DOHH2 (cell line): ENCODE results near the gene SHLD1.

Experiments
- H3F3A ChIP-seq: fragments of 200-600 bp; sonication (generic), shearing (Covaris generic); 2 replicates; pipeline ENCODE4 v1.6.0; 2016; ENCODE audit warnings: antibody characterized with exemption, mild to moderate bottlenecking; ENCODE audit not compliant: control insufficient read depth, insufficient read depth
- H3K27ac ChIP-seq: fragments of 200-600 bp; sonication (generic); 2 replicates; pipeline ENCODE4 v1.5.1; 2014; ENCODE audit warnings: low read depth, mild to moderate bottlenecking, low read length, moderate library complexity
- H3K27me3 ChIP-seq: fragments of 200-600 bp; sonication (generic); 2 replicates; pipeline ENCODE4 v1.6.1; 2014; ENCODE audit warnings: mild to moderate bottlenecking, low read length, mixed read lengths; ENCODE audit not compliant: control insufficient read depth
- H3K36me3 ChIP-seq: fragments of 200-600 bp; sonication (generic); 2 replicates; pipeline ENCODE4 v1.6.1; 2014; ENCODE audit warnings: mild to moderate bottlenecking, low read length, moderate library complexity, mixed read lengths; ENCODE audit not compliant: control insufficient read depth
- H3K4me1 ChIP-seq: fragments of 200-600 bp; sonication (generic); 2 replicates; pipeline ENCODE4 v1.6.1; 2014; ENCODE audit warnings: mild to moderate bottlenecking, low read length, mixed read lengths; ENCODE audit not compliant: control insufficient read depth
- H3K4me2 ChIP-seq: fragments of 200-600 bp; sonication (generic); 2 replicates; pipeline ENCODE4 v1.6.0; 2014; ENCODE audit warnings: mild to moderate bottlenecking, low read length, moderate library complexity
- H3K4me3 ChIP-seq: fragments of 200-600 bp; sonication (generic); 2 replicates; pipeline ENCODE4 v1.5.1; 2014; ENCODE audit warnings: mild to moderate bottlenecking, low read length, mixed read lengths
- H3K79me2 ChIP-seq: fragments of 200-600 bp; sonication (generic); 2 replicates; pipeline ENCODE4 v1.6.1; 2014; ENCODE audit warnings: mild to moderate bottlenecking, low read length, mixed read lengths; ENCODE audit not compliant: control insufficient read depth
- H3K9me2 ChIP-seq: fragments of 200-600 bp; sonication (generic); replicated peaks from 2 replicates; pipeline ENCODE4 v1.6.1; 2014; ENCODE audit warnings: mild to moderate bottlenecking, low read length, mixed read lengths; ENCODE audit not compliant: control insufficient read depth
- H3K9me3 ChIP-seq: fragments of 200-600 bp; sonication (generic); 2 replicates; pipeline ENCODE4 v1.6.1; 2014; ENCODE audit warnings: antibody characterized with exemption, low read length, mixed read lengths; ENCODE audit not compliant: control insufficient read depth, insufficient read depth
- H4K20me1 ChIP-seq: fragments of 200-600 bp; sonication (generic); 2 replicates; pipeline ENCODE4 v1.6.0; 2014; ENCODE audit warnings: low read depth, mild to moderate bottlenecking, antibody characterized with exemption, low read length, moderate library complexity; ENCODE audit not compliant: control insufficient read depth, insufficient read depth
- CTCF ChIP-seq: fragments of 200-600 bp; sonication (generic); IDR thresholded peaks from one replicate; pipeline ENCODE4 v1.5.1; 2014; ENCODE audit warnings: antibody characterized with exemption, mild to moderate bottlenecking, low read depth, low read length; ENCODE audit not compliant: poor library complexity, severe bottlenecking
- EZH2phosphoT487 ChIP-seq: fragments of 200-600 bp; sonication (generic); IDR thresholded peaks from 2 replicates; pipeline ENCODE4 v1.6.1; 2017; ENCODE audit warnings: borderline replicate concordance, mild to moderate bottlenecking, antibody characterized with exemption, low read length, moderate library complexity, mixed read lengths

The SHLD1 gene

GRCh38 chr20:5727018-5727515, 23.1 kb upstream of the SHLD1 start:
- no peak for TF ChIP-seq EZH2phosphoT487
- no peak for TF ChIP-seq CTCF
- Histone ChIP-seq H3K27ac (no peak overlapping the region), H3K4me1 (peaks cover 6% of the 10 kb centered on the region), H3K79me2 (no peaks in the 10 kb centered on the region), H3K4me2 (no peak overlapping the region), H3K27me3 (no peaks in the 10 kb centered on the region), H3K9me2 (no peaks in the 10 kb centered on the region), H3K4me3 (no peak overlapping the region), H4K20me1 (no peaks in the 10 kb centered on the region), H3K36me3 (no peaks in the 10 kb centered on the region), H3K9me3 (no peaks in the 10 kb centered on the region), H3F3A (no peaks in the 10 kb centered on the region)

- Histone ChIP-seq H3K9me2 (no peaks in the 10 kb centered on the region), H4K20me1 (no peaks in the 10 kb centered on the region), H3K4me2 (no peak overlapping the region), H3K4me1 (peaks cover 6% of the 10 kb centered on the region), H3F3A (no peaks in the 10 kb centered on the region), H3K27ac (no peak overlapping the region), H3K4me3 (no peak overlapping the region), H3K79me2 (no peaks in the 10 kb centered on the region), H3K36me3 (no peaks in the 10 kb centered on the region), H3K9me3 (no peaks in the 10 kb centered on the region), H3K27me3 (no peaks in the 10 kb centered on the region)
- no peak for TF ChIP-seq CTCF
- TF ChIP-seq EZH2phosphoT487 = no peak
Observed at GRCh38 chr20:5729348-5729747, 20.9 kb upstream of the SHLD1 start.

GRCh38 chr20:5730131-5730530, 20.1 kb upstream of the SHLD1 start:
- no peaks in the 10 kb centered on the region for H3K79me2 ChIP-seq
- no peaks in the 10 kb centered on the region for H3K36me3 ChIP-seq
- no peaks in the 10 kb centered on the region for H3K27me3 ChIP-seq
- TF ChIP-seq CTCF = no peak
- TF ChIP-seq EZH2phosphoT487 = no peak
- H3K4me2 ChIP-seq = no peak overlapping the region
- no peak overlapping the region for H3K4me3 ChIP-seq
- no peaks in the 10 kb centered on the region for H4K20me1 ChIP-seq
- H3K9me3 ChIP-seq = no peaks in the 10 kb centered on the region
- H3K9me2 ChIP-seq = no peaks in the 10 kb centered on the region
- peaks cover 13% of the 10 kb centered on the region for H3K4me1 ChIP-seq
- H3F3A ChIP-seq = peaks cover 1% of the 10 kb centered on the region; the same call in 1 of the 2 replicates
- no peak overlapping the region for H3K27ac ChIP-seq
